ENCODE results near the gene ARHGEF1.
A peak's percentile ranks its signal among the peaks of the same experiment; 100 is the strongest.
"Not testable (repeated sequence)": the region's sequence is repeated elsewhere in the genome, so short reads cannot be mapped to it uniquely, and the experiment has no call there.

Gene ARHGEF1

GRCh38 chr19:41870401-41870873, 12.5 kb upstream of the ARHGEF1 start:
- in situ Hi-C loops (cut with HindIII; ENCODE audit: low pct_ligation_motif_present, low sequenced_read_pairs), result no loop called here
- H3K36me3 ChIP-seq (replicated peaks), result peaks cover 65% of the 10 kb centered on the region
- no peaks in the 10 kb centered on the region for H3K27me3 ChIP-seq (replicated peaks)
- H3K4me3 ChIP-seq (ENCODE audit: low read depth, low read length), result no peak overlapping the region
- DNase-seq, result peak; percentile 38
- TF ChIP-seq CTCF (IDR thresholded peaks at IDR 0.05; ENCODE audit: low read depth, low read length, missing control alignments), result no peak
- H3K27ac ChIP-seq, result no peak overlapping the region

- Histone ChIP-seq H3K36me3 (replicated peaks) (peaks cover 53% of the 10 kb centered on the region), H3K4me3 (ENCODE audit: low read depth, low read length) (no peak overlapping the region), H3K27ac (no peak overlapping the region), H3K27me3 (replicated peaks) (no peaks in the 10 kb centered on the region)
- no peak for DNase-seq
- TF ChIP-seq CTCF (IDR thresholded peaks at IDR 0.05; ENCODE audit: low read depth, low read length, missing control alignments), result no peak
- in situ Hi-C loops (cut with HindIII; ENCODE audit: low pct_ligation_motif_present, low sequenced_read_pairs), result no loop called here
These were observed 11.2 kb upstream of the ARHGEF1 start for GRCh38 chr19:41871573-41872383.

DNA sequence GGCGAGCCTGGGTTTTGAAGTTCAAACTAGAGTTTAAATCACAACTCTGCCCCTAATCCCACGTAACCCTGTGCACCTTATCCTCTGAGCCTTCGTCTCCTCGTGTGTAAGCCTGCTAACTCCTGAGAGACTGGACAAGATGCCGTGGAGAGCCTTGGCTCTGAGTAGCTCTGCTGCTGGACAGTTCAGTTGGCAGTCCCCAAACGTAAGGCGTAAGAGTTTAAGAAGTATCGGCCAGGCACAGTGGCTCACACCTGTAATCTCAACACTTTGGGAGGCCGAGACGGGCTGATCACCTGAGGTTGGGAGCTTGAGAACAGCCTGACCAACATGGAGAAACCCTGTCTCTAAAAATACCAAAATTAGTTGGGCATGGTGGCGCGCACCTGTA, 10.6 kb upstream of the ARHGEF1 start:
- no peak overlapping the region for H3K4me3 ChIP-seq (ENCODE audit: low read depth, low read length)
- no peak for TF ChIP-seq CTCF (IDR thresholded peaks at IDR 0.05; ENCODE audit: low read depth, low read length, missing control alignments)
- H3K27me3 ChIP-seq (replicated peaks), result no peaks in the 10 kb centered on the region
- H3K27ac ChIP-seq, result no peak overlapping the region
- H3K36me3 ChIP-seq (replicated peaks), result peaks cover 47% of the 10 kb centered on the region
- in situ Hi-C loops (cut with HindIII; ENCODE audit: low pct_ligation_motif_present, low sequenced_read_pairs), result no loop called here
- DNase-seq, result no peak

DNA sequence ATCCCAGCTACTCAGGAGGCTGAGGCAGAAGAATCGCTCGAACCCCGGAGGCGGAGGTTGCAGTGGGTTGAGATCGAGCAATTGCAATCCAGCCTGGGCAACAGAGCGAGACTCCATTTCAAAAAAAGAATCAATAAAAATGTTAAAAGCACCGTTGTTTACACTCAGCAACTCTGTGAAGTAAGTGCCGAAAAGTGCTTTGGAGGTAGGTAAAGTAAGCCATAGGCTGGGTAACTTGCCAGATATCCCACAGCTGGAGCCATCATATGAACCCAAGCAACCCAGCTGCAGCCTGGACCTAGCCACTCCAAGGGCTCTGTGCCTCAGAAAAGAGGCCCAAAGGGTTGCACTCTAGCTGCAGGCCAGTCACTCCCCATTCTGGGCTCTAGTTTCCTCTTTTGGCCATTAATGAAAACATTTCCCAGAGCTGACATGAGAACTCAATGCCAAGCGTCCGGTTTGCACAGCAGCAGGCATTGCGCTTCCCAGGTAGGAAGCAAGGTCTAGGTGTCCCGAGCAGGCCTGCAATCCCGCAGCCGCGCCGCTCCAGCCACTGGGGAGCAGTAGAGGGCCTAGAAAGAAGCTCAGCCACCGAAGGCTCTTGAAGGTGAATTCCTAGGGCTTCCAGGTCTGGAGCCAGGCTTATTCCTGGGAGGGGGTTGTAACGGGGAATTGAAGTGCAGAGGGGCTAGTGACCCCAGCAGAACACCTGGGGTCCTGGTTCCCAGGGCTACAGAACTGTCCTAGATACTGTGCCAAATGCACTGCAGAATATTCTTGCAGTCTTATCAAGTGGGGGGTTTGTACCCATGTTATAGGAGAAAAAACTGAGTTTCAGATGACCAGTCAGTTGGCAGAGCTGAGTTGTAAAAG, 10.0 kb upstream of the ARHGEF1 start:
- DNase-seq, result peak; percentile 58

GRCh38 chr19:41875973-41876372, 7.0 kb upstream of the ARHGEF1 start:
- in situ Hi-C loops (cut with HindIII; ENCODE audit: low pct_ligation_motif_present, low sequenced_read_pairs); DNase-seq; H3K4me3 ChIP-seq (ENCODE audit: low read depth, low read length); H3K27ac ChIP-seq; H3K27me3 ChIP-seq (replicated peaks): not testable (repeated sequence)
- peaks cover 16% of the 10 kb centered on the region for H3K36me3 ChIP-seq (replicated peaks)

More for the DNA sequence above, 10.0 kb upstream of the ARHGEF1 start:
- Histone ChIP-seq H3K4me3 (ENCODE audit: low read depth, low read length) (no peak overlapping the region), H3K27ac (no peak overlapping the region), H3K36me3 (replicated peaks) (peaks cover 40% of the 10 kb centered on the region), H3K27me3 (replicated peaks) (no peaks in the 10 kb centered on the region)
- peak; percentile 90 for TF ChIP-seq CTCF (IDR thresholded peaks at IDR 0.05; ENCODE audit: low read depth, low read length, missing control alignments)
- in situ Hi-C loops (cut with HindIII; ENCODE audit: low pct_ligation_motif_present, low sequenced_read_pairs), result no loop called here

Measured in brain microvascular endothelial cell (primary cell).